GM23248 (cell line): ENCODE measurements around the gene SLC8B1. TPM values are rescaled to one million over a fixed set of nuclear protein-coding genes. Genes with fewer than 3 reads are reported as not detected.

ENCODE experiments used
- DNase-seq: peaks from one replicate; pipeline ENCODE4 v3.0.0-alpha.2; 2015
- H2AFZ ChIP-seq: fragments of 200-600 bp; sonication (generic); 2 replicates; pipeline ENCODE4 v1.6.1; 2016; ENCODE audit warnings: antibody characterized with exemption
- H3F3A ChIP-seq: fragments of 200-600 bp; sonication (generic); 2 replicates; pipeline ENCODE4 v1.6.1; 2016; ENCODE audit warnings: mild to moderate bottlenecking, antibody characterized with exemption, mixed run types; ENCODE audit not compliant: insufficient read depth
- H3K27ac ChIP-seq: fragments of 200-600 bp; sonication (generic); 2 replicates; pipeline ENCODE4 v1.5.1; 2016; ENCODE audit warnings: mild to moderate bottlenecking
- H3K27me3 ChIP-seq: fragments of 200-600 bp; sonication (generic); replicated peaks from 2 replicates; pipeline ENCODE4 v1.6.1; 2016; ENCODE audit warnings: mild to moderate bottlenecking; ENCODE audit not compliant: insufficient read depth
- H3K36me3 ChIP-seq: fragments of 200-600 bp; sonication (generic); 2 replicates; pipeline ENCODE4 v1.6.1; 2016; ENCODE audit warnings: low read depth, mild to moderate bottlenecking
- H3K4me1 ChIP-seq: fragments of 200-600 bp; sonication (generic); 2 replicates; pipeline ENCODE4 v1.6.1; 2016; ENCODE audit warnings: mild to moderate bottlenecking; ENCODE audit not compliant: insufficient read depth
- H3K4me2 ChIP-seq: fragments of 200-600 bp; sonication (generic); one replicate; pipeline ENCODE4 v1.6.1; 2016; ENCODE audit warnings: mild to moderate bottlenecking; ENCODE audit not compliant: unreplicated experiment
- H3K4me3 ChIP-seq: fragments of 200-600 bp; sonication (generic); 2 replicates; pipeline ENCODE4 v1.5.1; 2016; ENCODE audit warnings: mild to moderate bottlenecking
- H3K79me2 ChIP-seq: fragments of 200-600 bp; sonication (generic); 2 replicates; pipeline ENCODE4 v1.6.1; 2016; ENCODE audit warnings: mild to moderate bottlenecking; ENCODE audit not compliant: insufficient read depth
- H3K9ac ChIP-seq: fragments of 200-600 bp; sonication (generic); 2 replicates; pipeline ENCODE4 v1.6.1; 2016; ENCODE audit warnings: mild to moderate bottlenecking
- H3K9me2 ChIP-seq: fragments of 200-600 bp; sonication (generic); 2 replicates; pipeline ENCODE4 v1.6.1; 2016; ENCODE audit warnings: mixed run types, mild to moderate bottlenecking, moderate library complexity; ENCODE audit not compliant: insufficient read depth
- H3K9me3 ChIP-seq: fragments of 200-600 bp; sonication (generic); one replicate; pipeline ENCODE4 v1.6.1; 2017; ENCODE audit warnings: low read depth
- H4K20me1 ChIP-seq: fragments of 200-600 bp; sonication (generic); 2 replicates; pipeline ENCODE4 v1.6.0; 2016; ENCODE audit not compliant: insufficient read depth
- EZH2 ChIP-seq: fragments of 200-600 bp; sonication (generic); IDR thresholded peaks from 2 replicates; pipeline ENCODE4 v1.6.1; 2018; ENCODE audit warnings: antibody characterized with exemption, mild to moderate bottlenecking; ENCODE audit not compliant: insufficient read depth, poor library complexity, severe bottlenecking
- EZH2phosphoT487 ChIP-seq: fragments of 200-600 bp; sonication (generic); IDR thresholded peaks from 2 replicates; pipeline ENCODE4 v1.6.1; 2018; ENCODE audit warnings: antibody characterized with exemption, moderate library complexity, mild to moderate bottlenecking, low read depth; ENCODE audit not compliant: insufficient read depth
- WGBS, 2 experiments: methylation state at CpG; one replicate each; pipeline ENCODE4 v1.1.6; 2015 to 2017; ENCODE audit warnings: low lambda C conversion rate in 2 of 2, low coverage in 1 of 2; ENCODE audit errors: missing lambda C conversion rate in 2 of 2; 5-methylcytosine and 5-hydroxymethylcytosine counted together
- in situ Hi-C: fragments of 300-500 bp; cut with MboI; formaldehyde crosslinking; loops from 2 replicates; pipeline ENCODE4 v1.15.0; 2020
- polyA plus RNA-seq: library from polyadenylated mRNA; unstranded; fragments of >200 nt; fragmentation: Nextera tagmentation; extraction: Ambion mirVana; gene quantifications from 2 replicates; pipeline ENCODE4 v1.2.1, GENCODE V29; 2016
- total RNA-seq: library from RNA; depleted of rRNA; stranded (reverse); fragments of >200 nt; shearing (Covaris generic); gene quantifications from 2 replicates; pipeline ENCODE4 v1.2.3, GENCODE V29; 2014

SLC8B1 gene
- total and polyA plus RNA-seq, 2 experiments from 2014 or later = 6.6 to 9.0 TPM

DNA sequence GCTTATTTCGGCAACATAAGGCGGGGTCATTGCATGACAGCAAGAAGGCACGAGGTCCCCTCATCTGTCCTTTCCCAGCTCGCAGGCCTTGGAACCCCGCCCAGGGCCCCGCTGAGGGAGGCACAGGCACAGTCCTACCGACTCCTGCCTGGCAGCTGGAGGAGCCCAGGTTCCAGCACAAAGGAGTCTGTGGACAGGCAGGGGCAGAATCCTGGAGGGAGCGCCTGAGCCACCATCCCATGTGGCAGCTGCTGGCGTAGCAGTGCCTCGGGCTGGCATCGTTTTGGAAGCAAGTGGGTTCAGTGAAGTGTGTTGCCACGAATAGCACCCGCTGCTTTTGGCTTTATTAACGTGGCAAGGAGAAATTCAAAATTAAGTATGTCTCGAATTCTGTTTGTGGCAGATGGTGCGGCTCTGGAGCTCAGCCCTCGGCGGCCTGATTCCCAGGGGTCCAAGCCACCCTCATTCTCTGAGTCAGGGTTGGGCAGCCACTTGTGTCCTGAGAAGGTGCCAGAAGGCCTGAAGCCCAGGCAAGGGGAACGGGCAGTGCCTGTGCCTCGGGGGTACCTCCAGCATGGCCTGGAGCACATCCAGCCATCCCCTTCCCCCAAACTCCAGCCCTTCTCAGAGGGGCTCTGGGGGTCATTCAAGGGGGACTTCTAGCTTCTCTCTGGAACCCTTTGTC is 35.9 kb downstream of the SLC8B1 start:
- Histone ChIP-seq H3K4me3 (peak overlapping the region; percentile 11; the same call in 1 of the 2 replicates), H3K27ac (peak overlapping the region; percentile 84), H3K79me2 (no peaks in the 10 kb centered on the region), H3K9me2 (no peaks in the 10 kb centered on the region), H3F3A (no peaks in the 10 kb centered on the region), H3K9ac (peak overlapping the region; percentile 81), H3K27me3 (no peaks in the 10 kb centered on the region), H3K9me3 (no peaks in the 10 kb centered on the region), H2AFZ (peak overlapping the region; percentile 59), H3K4me1 (peaks cover 17% of the 10 kb centered on the region), H3K36me3 (no peaks in the 10 kb centered on the region), H4K20me1 (no peaks in the 10 kb centered on the region), H3K4me2 (peak overlapping the region; percentile 65)
- WGBS, 2 experiments = 25 to 29% methylated on average over 20 of the region's 20 CpGs
- TF ChIP-seq EZH2phosphoT487 (no peak), EZH2 (no peak)
- in situ Hi-C loops = no loop called here
- DNase-seq = peak; percentile 62

DNA sequence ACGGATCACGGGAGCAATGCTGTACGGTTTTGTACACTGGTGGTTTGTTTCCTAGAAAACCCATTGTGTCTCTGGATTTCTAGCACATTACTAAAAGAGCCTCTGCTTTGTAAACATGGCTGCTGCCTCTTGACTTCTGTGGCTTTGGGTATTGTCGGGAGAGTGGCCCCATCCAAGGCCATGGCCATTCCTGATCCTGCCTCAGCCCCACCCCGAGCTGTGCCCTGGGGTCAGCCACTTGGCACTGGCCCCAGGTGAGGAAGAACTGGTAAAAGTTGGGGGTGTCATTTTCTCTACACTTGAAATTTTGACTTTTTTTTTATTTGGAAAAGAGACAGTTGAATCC is 36.5 kb downstream of the SLC8B1 start:
- no peaks in the 10 kb centered on the region for H3K27me3 ChIP-seq
- no peaks in the 10 kb centered on the region for H3K9me3 ChIP-seq
- H3K9ac ChIP-seq = peak overlapping the region; percentile 81
- H4K20me1 ChIP-seq = no peaks in the 10 kb centered on the region
- H3K79me2 ChIP-seq = no peaks in the 10 kb centered on the region
- peak overlapping the region; percentile 84 for H3K27ac ChIP-seq
- no peak overlapping the region for H3K4me3 ChIP-seq
- no peak for TF ChIP-seq EZH2phosphoT487
- TF ChIP-seq EZH2 = no peak
- peak overlapping the region; percentile 65 for H3K4me2 ChIP-seq
- WGBS, 2 experiments = 84 to 85% methylated on average over 5 of the region's 5 CpGs
- in situ Hi-C loops = no loop called here
- no peaks in the 10 kb centered on the region for H3K9me2 ChIP-seq
- H3K4me1 ChIP-seq = peaks cover 17% of the 10 kb centered on the region
- H3F3A ChIP-seq = no peaks in the 10 kb centered on the region
- H2AFZ ChIP-seq = no peak overlapping the region
- H3K36me3 ChIP-seq = no peaks in the 10 kb centered on the region
- no peak for DNase-seq

DNA sequence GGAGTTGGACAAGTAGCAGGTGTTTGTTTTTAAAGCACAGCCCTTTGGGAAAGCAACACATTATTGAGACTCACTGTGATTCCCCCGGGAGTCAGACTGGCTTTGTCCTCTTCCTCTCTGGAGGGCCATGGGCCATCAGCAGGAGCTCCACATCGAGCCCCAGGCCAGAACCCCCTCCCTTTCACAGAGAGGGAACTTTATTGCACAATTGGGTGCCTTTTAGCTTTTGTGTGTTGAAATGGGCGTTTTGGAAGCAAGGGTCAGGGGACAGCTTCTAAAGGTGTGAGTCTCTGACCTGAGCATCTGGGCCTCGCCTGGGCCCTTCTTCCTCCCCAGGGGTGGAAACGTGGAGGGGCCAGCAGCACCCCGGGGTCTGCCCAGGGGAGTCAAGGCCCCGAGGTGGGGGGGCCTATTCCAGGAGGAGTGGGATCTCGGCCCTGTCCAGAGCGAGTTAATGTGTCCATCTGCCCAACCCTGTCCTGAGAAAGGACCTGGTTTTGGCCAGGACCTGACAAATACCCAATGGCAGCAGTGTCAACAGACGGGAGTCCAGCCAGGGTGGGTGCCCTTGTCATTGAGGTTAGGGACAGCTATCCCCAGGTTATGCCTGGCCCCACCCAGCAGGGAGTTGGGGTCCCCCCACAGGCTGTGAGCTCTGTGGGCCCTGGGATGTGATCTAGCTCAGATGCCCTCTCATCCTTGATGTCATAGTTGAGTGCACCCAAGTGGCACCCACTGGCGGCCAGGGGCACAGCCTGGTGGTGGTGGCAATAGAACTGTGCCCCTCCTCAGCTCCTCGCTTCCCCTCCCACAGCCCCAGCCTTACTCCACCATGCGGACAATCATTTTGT is 37.1 kb downstream of the SLC8B1 start:
- TF ChIP-seq EZH2 (no peak), EZH2phosphoT487 (no peak)
- WGBS, 2 experiments = 89% methylated on average over 13 of the region's 13 CpGs
- H3K9me2 ChIP-seq = no peaks in the 10 kb centered on the region
- in situ Hi-C loops = no loop called here
- no peak overlapping the region for H3K27ac ChIP-seq
- H3K9me3 ChIP-seq = no peaks in the 10 kb centered on the region
- no peaks in the 10 kb centered on the region for H3K79me2 ChIP-seq
- no peak overlapping the region for H3K4me3 ChIP-seq
- no peaks in the 10 kb centered on the region for H3K27me3 ChIP-seq
- H3K36me3 ChIP-seq = no peaks in the 10 kb centered on the region
- no peak overlapping the region for H3K9ac ChIP-seq
- H3K4me2 ChIP-seq = no peak overlapping the region
- H3K4me1 ChIP-seq = peaks cover 17% of the 10 kb centered on the region
- no peak for DNase-seq
- no peaks in the 10 kb centered on the region for H3F3A ChIP-seq
- no peaks in the 10 kb centered on the region for H4K20me1 ChIP-seq
- no peak overlapping the region for H2AFZ ChIP-seq

DNA sequence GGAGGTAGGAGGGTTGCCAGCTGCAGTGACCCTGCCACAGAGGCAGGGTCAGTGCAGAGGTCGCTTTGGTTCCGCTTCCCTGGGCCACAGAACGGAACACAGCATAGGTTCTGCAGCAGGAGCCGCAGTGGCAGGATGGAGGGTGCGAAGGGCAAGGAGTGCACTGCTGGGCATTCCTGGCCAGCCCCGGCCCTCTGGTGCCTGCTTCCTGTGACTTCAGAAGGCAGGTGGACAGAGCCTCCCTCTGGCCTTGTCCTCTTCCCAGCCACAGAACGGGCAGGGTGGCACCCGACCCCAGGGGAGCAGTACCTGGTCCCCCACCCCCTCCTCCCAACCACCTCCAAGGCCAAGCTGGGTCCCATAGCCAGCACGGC is 37.7 kb downstream of the SLC8B1 start:
- Histone ChIP-seq H3K4me2 (no peak overlapping the region), H2AFZ (no peak overlapping the region), H3F3A (no peaks in the 10 kb centered on the region; the same call in 1 of the 2 replicates), H3K27ac (no peak overlapping the region), H3K27me3 (no peaks in the 10 kb centered on the region), H3K9me2 (no peaks in the 10 kb centered on the region), H3K4me3 (no peak overlapping the region), H3K9ac (no peak overlapping the region), H3K79me2 (no peaks in the 10 kb centered on the region), H3K36me3 (no peaks in the 10 kb centered on the region), H3K4me1 (peaks cover 23% of the 10 kb centered on the region), H3K9me3 (no peaks in the 10 kb centered on the region), H4K20me1 (no peaks in the 10 kb centered on the region)
- TF ChIP-seq EZH2 = no peak
- TF ChIP-seq EZH2phosphoT487 = no peak
- 87 to 93% methylated on average over 9 of the region's 9 CpGs for WGBS, 2 experiments
- DNase-seq = no peak
- in situ Hi-C loops = no loop called here
